K562 treated with DMSO at 1 percent for 48 hours (cell line): ENCODE data around the gene CDK2AP2. TPM values are rescaled to one million over a fixed set of nuclear protein-coding genes. Genes with fewer than 3 reads are reported as not detected.

Experiments used
- total RNA-seq: library from RNA; unstranded; fragments of 300-600 nt; gene quantifications from 2 replicates; pipeline ENCODE4 v1.2.3, GENCODE V29; 2022; ENCODE audit warnings: low replicate concordance; ENCODE audit errors: extremely low read depth

CDK2AP2 gene, protein sequence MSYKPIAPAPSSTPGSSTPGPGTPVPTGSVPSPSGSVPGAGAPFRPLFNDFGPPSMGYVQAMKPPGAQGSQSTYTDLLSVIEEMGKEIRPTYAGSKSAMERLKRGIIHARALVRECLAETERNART
- total RNA-seq: not detected in 2 replicates

DNA sequence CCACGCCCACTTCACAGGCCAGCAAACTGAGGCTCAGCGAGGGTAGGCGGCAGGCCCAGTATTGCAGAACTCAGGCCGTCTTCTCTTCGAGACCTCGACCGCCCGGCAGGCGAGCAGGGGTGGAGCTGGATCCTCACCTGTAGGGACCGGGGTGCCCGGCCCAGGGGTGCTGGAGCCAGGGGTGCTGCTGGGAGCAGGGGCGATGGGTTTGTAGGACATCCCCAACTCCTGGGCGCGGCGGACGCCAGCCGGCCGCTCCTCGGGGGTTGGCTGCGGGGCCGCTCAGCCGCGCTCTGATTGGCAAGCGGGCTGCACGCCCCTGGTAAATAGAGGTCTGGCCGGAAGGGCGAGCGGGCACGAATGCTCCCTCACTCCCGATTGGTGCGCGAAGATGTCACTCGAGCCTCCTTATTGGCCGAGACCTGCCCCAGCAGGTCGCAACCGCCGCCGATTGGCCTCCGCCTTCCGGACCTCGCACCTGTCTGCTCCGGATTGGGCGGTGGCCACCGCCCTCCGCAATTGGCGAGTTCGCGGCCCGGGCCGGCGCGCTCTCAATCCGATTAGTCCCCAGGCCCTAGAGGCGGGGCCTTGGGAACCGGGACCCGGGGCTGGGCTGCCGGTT is at the start of gene CDK2AP2:
CDK2AP2 (minus strand) TSS at position 299 of the 622 bp plus-strand sequence; CDS start at position 219, 80 bp downstream.

DNA sequence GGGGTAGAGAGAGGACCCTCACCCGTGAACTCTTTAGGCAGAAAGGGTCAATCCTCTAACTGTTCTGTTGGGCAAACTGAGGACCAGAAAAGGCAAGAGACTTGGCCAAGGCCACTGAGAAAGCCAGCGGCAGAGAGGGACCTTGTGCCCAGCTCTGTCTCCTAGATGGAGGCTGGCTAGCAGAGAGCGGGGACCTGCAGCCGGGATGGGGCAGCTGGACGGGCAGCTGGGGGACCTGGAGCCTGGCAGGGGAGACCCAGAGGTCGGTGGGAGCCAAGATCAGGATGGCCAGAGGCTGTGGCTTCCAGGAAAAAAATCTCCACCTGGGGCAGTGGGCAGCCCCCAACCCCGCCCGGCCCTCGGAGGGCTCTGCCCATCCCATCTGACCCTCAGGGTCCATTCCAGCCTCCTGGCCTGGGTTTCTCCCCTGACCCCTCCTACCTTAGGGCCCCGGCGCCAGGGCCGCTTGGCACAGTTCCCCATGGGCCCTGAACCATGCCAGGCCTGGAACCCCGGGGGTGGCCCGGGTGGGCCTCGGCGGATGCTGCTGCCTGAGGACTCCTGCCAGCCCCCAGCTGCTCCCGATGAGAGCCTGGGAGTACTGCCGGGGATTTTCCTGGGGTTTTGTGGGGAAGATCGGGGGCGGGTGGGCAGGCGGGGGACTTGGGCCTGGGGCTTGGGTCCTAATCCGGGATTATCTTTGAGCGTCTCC is 15.0 kb upstream of the CDK2AP2 start, which contains the start of gene CABP2:
CABP2 (minus strand) TSS at position 603 of the 712 bp plus-strand sequence; CDS start at position 483, 120 bp downstream.

DNA sequence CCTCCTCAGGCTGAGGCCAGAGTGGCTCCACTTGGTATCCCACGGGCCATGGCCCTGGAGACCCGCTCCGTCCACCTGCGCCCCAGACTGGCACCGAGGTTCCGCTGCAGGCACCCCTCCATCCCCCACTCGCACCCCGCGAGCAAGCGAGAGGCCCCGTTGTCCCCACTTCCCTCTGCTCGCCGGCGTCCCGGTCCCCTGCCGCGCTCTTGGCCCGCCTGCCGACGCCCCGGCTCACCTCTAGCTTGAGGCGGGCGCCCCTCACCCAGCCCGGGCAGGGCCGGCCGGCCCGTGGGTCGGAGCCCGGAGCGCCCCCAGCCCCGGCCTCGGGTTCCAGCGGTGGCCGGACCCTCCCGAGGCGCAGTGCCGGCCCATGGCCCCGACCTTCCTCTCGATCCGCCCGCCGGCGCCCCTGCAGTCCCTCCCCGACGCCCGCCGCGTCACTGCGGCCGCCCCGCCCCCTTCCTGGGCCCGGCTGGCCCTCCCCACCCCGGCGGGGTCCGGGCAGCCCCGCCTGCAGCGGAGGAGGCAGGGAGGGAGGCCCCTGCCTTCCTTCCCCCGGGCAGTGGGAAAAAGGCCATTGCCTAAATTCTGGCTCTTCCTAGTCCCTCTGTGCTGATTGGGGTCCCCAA is 2.9 kb downstream of the CDK2AP2 start, which contains the start of gene PITPNM1:
PITPNM1 (minus strand) TSS at position 414 of the 632 bp plus-strand sequence. CDS start 1,183 bp downstream, outside the sequence.

DNA sequence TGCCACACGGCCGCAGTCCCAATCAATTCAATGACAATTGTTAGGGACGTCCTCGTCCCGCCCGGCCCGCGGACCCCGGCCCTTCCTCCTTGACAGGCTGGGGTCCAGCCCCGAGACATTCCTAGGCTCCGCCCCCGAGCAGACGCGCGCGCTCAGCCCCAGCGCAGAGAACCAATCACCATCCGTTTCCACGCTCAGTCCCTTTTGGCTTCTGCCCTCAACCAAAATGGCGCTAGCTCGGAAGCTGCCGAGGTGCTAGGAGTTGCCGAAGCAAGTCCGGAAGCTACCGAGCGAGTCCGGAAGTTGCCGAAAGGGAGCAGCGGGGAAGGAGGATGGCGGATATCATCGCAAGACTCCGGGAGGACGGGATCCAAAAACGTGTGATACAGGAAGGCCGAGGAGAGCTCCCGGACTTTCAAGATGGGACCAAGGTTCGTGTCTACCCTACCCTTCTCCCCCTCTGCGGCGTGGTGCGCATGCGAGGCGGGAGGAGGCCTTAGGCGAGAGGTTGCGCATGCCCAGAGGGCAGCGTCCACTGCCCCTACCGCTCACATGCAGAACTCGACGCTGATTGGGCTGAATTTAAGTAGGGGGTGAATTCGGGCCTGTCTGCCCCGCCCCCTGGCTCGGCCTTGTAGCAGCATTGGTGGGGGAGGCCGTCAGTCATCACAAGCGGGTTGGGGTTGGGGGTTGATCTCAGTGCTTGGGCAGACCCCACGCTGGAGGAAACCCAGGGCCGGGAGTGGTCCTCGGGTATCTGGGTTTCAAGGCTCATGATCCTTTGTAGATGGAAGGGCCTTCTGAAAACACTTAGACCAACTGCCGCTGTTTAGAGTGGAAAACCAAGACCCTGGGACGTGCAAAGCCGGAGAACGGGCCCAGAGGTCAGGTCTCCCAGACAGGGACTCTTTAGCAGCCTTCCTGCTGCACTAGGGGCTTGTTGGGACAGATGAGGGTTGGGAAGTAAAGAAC is 24.8 kb downstream of the CDK2AP2 start, which contains the start of gene AIP:
AIP (plus strand) TSS at position 200 of the 972 bp plus-strand sequence; CDS start at position 333, 133 bp downstream.

DNA sequence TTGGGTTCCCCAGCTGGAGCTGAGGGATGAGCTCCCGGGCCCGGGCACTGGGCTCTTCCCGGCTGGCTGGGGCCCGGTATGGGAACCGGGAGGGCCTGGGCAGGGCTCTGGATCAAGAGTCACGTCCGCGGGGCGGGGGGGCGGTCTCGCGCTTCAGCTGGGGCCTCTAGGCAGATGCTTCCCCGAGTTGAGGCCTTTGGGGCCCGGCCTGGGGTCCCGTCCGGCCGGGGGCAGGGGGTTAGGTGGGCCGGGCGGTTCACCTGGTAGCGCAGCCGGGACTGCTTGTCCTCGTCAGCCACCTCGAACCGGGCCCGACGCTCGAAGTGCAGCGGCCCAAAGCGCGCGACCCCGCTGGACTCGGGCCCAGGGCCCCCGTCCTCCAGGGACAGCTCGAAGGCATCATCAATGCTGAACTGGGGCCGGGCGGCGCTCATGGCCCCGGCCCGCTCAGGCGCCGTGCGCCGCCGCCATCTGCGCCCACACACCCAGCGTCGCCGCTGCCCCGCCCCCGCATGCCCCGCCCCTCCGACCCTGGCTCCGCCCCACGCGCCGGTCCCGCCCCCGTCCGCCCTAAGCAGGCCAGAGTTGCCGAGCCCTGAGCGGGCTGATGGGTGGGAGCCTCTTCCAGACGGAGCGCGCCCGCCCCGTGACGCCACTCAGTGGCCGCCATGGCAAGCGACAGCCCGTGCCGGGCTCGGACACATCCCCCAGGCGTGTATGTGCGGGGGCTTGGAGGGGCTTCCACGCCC is 39.0 kb downstream of the CDK2AP2 start, which contains the start of gene TMEM134:
TMEM134 (minus strand) TSS at position 493 of the 749 bp plus-strand sequence; CDS start at position 434, 59 bp downstream.

Other genes starting within 250 kb of the CDK2AP2 start
- 509 TPM in 1 of 2 replicates, not detected in the other for gene GRK2, start 241.7 kb downstream of the CDK2AP2 start, total RNA-seq
- not detected in 2 replicates for gene ANKRD13D, start 218.9 kb downstream of the CDK2AP2 start, total RNA-seq
- gene SSH3, start 204.6 kb downstream of the CDK2AP2 start, total RNA-seq: not detected in 2 replicates
- gene POLD4, start 154.6 kb downstream of the CDK2AP2 start, total RNA-seq: not detected in 2 replicates
- not detected in 2 replicates for gene CLCF1, start 134.6 kb downstream of the CDK2AP2 start, total RNA-seq
- not detected in 2 replicates for gene RAD9A, start 116.2 kb downstream of the CDK2AP2 start, total RNA-seq
- 468 TPM in 1 of 2 replicates, not detected in the other for gene PPP1CA, start 106.3 kb downstream of the CDK2AP2 start, total RNA-seq
- not detected in 2 replicates for gene TBC1D10C, start 104.1 kb downstream of the CDK2AP2 start, total RNA-seq
- not detected in 2 replicates for gene CARNS1, start 92.5 kb downstream of the CDK2AP2 start, total RNA-seq
- gene RPS6KB2, start 79.7 kb downstream of the CDK2AP2 start, total RNA-seq: not detected in 2 replicates
- gene PTPRCAP, start 70.5 kb downstream of the CDK2AP2 start, total RNA-seq: not detected in 2 replicates
- 458 TPM in 1 of 2 replicates, not detected in the other for gene CORO1B, start 64.7 kb downstream of the CDK2AP2 start, total RNA-seq
- not detected in 2 replicates for gene GPR152, start 55.4 kb downstream of the CDK2AP2 start, total RNA-seq
- not detected in 2 replicates for gene CABP4, start 52.8 kb downstream of the CDK2AP2 start, total RNA-seq
- gene TMEM134, start 38.9 kb downstream of the CDK2AP2 start, total RNA-seq: not detected in 2 replicates
- not detected in 2 replicates for gene AIP, start 25.1 kb downstream of the CDK2AP2 start, total RNA-seq
- not detected in 2 replicates for gene PITPNM1, start 2.8 kb downstream of the CDK2AP2 start, total RNA-seq
- not detected in 2 replicates for gene CABP2, start 15.3 kb upstream of the CDK2AP2 start, total RNA-seq
- 2,352 TPM in 1 of 2 replicates, not detected in the other for gene GSTP1, start 75.7 kb upstream of the CDK2AP2 start, total RNA-seq
- gene NDUFV1, start 98.8 kb upstream of the CDK2AP2 start, total RNA-seq: not detected in 2 replicates
- gene NUDT8, start 121.8 kb upstream of the CDK2AP2 start, total RNA-seq: not detected in 2 replicates
- gene TBX10, start 131.6 kb upstream of the CDK2AP2 start, total RNA-seq: not detected in 2 replicates
- gene ACY3, start 142.6 kb upstream of the CDK2AP2 start, total RNA-seq: not detected in 2 replicates
- not detected in 2 replicates for gene ALDH3B2, start 166.5 kb upstream of the CDK2AP2 start, total RNA-seq